WTC11 (cell line): Measurements from ENCODE around the gene PRR13. TPM values are rescaled to one million over a fixed set of nuclear protein-coding genes. Genes with fewer than 3 reads are reported as not detected.

Source experiments
- ATAC-seq: fragments of 200-7000 bp; cut with Tn5 transposase; 2 replicates; pipeline ENCODE4 v1.10.0; 2021; ENCODE audit warnings: mild to moderate bottlenecking, moderate library complexity
- CTCF ChIA-PET: fragments of 300-600 bp; sonication (Branson Sonifier 250); formaldehyde crosslinking; loops from one replicate; lab custom pipeline; 2021; ENCODE audit warnings: antibody characterized with exemption; lab: Charles Lee
- POLR2A ChIA-PET: fragments of 350-600 bp; sonication (Branson Sonifier 250); formaldehyde crosslinking; loops from one replicate; lab custom pipeline; 2021; ENCODE audit warnings: antibody characterized with exemption; lab: Charles Lee
- DNase-seq: peaks from one replicate; pipeline ENCODE4 v3.0.0; 2021; ENCODE audit warnings: low spot score
- H3K27ac Mint-ChIP-seq: 2 replicates; pipeline ENCODE4 v1.8.0; 2021; ENCODE audit warnings: mixed read lengths
- H3K27me3 Mint-ChIP-seq: 2 replicates; pipeline ENCODE4 v1.8.0; 2021; ENCODE audit warnings: low read depth, mild to moderate bottlenecking, moderate library complexity, mixed read lengths
- H3K36me3 Mint-ChIP-seq: 2 replicates; pipeline ENCODE4 v1.8.0; 2021; ENCODE audit warnings: mixed read lengths
- H3K4me1 Mint-ChIP-seq: 2 replicates; pipeline ENCODE4 v1.8.0; 2022; ENCODE audit warnings: mixed read lengths
- H3K4me3 Mint-ChIP-seq: 2 replicates; pipeline ENCODE4 v1.8.0; 2021; ENCODE audit warnings: mild to moderate bottlenecking, moderate library complexity, mixed read lengths
- H3K9me3 Mint-ChIP-seq: 2 replicates; pipeline ENCODE4 v1.8.0; 2021; ENCODE audit warnings: mixed read lengths
- NFE2L1 ChIP-seq: sonication (generic); formaldehyde crosslinking; IDR thresholded peaks from 2 replicates; pipeline ENCODE4 v1.8.1; 2023; ENCODE audit warnings: missing genetic modification reagents
- NR1H2 ChIP-seq: sonication (generic); formaldehyde crosslinking; IDR thresholded peaks from 2 replicates; pipeline ENCODE4 v1.9.0; 2021; ENCODE audit warnings: mild to moderate bottlenecking, moderate library complexity, missing genetic modification reagents
- OVOL2 ChIP-seq: fragments of 250-450 bp; sonication (Bioruptor Pico); IDR thresholded peaks from 2 replicates; pipeline ENCODE4 v1.9.0; 2021; ENCODE audit warnings: mild to moderate bottlenecking, borderline replicate concordance
- PRRX2 ChIP-seq: fragments of 250-450 bp; sonication (Bioruptor Pico); IDR thresholded peaks from 2 replicates; pipeline ENCODE4 v1.8.0; 2021; ENCODE audit warnings: mild to moderate bottlenecking
- SOX15 ChIP-seq: fragments of 250-450 bp; sonication (Bioruptor Pico); IDR thresholded peaks from 2 replicates; pipeline ENCODE4 v1.9.0; 2021; ENCODE audit warnings: mild to moderate bottlenecking
- ZNF232 ChIP-seq: sonication (generic); formaldehyde crosslinking; IDR thresholded peaks from 2 replicates; pipeline ENCODE4 v1.8.0; 2022; ENCODE audit warnings: mild to moderate bottlenecking, missing genetic modification reagents
- ZNF416 ChIP-seq: fragments of 250-450 bp; sonication (Bioruptor Pico); IDR thresholded peaks from 2 replicates; pipeline ENCODE4 v1.9.0; 2021; ENCODE audit warnings: mild to moderate bottlenecking, inconsistent platforms
- ZNF671 ChIP-seq: fragments of 250-450 bp; sonication (Bioruptor Pico); IDR thresholded peaks from 2 replicates; pipeline ENCODE4 v1.8.0; 2021; ENCODE audit warnings: mild to moderate bottlenecking
- total RNA-seq: library from RNA; stranded (reverse); gene quantifications from 3 replicates; pipeline ENCODE4 v1.2.3, GENCODE V29; 2021
- TF ChIP-seq, protein P1 (sequence below): sonication (generic); formaldehyde crosslinking; IDR thresholded peaks from 2 replicates; pipeline ENCODE4 v1.8.0; 2023; ENCODE audit warnings: missing genetic modification reagents, mild to moderate bottlenecking, borderline replicate concordance
- TF ChIP-seq, protein P2 (sequence below): sonication (generic); formaldehyde crosslinking; IDR thresholded peaks from 2 replicates; pipeline ENCODE4 v1.8.1; 2022; ENCODE audit warnings: low read depth, missing genetic modification reagents, borderline replicate concordance
- TF ChIP-seq, protein P3 (sequence below): sonication (generic); formaldehyde crosslinking; IDR thresholded peaks from 2 replicates; pipeline ENCODE4 v1.8.1; 2022; ENCODE audit warnings: low read depth, mild to moderate bottlenecking, moderate library complexity, missing genetic modification reagents, borderline replicate concordance
- TF ChIP-seq, protein P4 (sequence below): fragments of 250-450 bp; sonication (Bioruptor Pico); IDR thresholded peaks from 2 replicates; pipeline ENCODE4 v1.8.0; 2021; ENCODE audit warnings: mild to moderate bottlenecking
- TF ChIP-seq, protein P5 (sequence below): sonication (generic); formaldehyde crosslinking; IDR thresholded peaks from 2 replicates; pipeline ENCODE4 v1.8.0; 2022; ENCODE audit warnings: mild to moderate bottlenecking, missing genetic modification reagents

The PRR13 gene
- total RNA-seq, 1 experiment from 2014 or later, result 187 TPM

DNA sequence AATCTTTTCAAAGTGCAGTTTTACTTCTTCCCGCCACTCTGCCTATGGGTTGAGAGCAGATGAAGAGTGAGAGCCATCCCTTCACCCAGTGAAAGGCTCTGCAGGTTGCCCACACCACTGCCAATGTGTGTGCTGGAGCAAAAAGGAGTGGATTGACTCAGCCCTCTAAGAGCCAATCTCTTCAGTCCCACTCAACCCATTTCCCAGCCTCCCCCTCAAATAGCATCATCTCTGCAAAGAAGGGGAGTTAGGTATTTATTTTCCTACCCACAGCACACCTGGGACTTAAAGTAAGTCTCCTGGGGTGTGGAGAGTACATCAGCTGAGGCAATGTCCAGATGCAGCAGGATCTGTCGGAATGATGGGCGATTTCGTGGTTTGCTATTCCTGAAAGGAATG lies 42.4 kb downstream of the PRR13 start:
- ATAC-seq (no peak), DNase-seq (no peak)
- CTCF ChIA-PET, result interaction anchor here (1.7 to 8.1 kb wide), 6 partner anchors 9 to 163 kb away, joined by 4 to 99 read pairs (median 31); partner anchors contain the start of genes AAAS, MAP3K12, NPFF and TARBP2
- peaks cover 46% of the 10 kb centered on the region for H3K36me3 Mint-ChIP-seq
- no peak overlapping the region for H3K4me3 Mint-ChIP-seq
- no peaks in the 10 kb centered on the region for H3K27me3 Mint-ChIP-seq
- POLR2A ChIA-PET, result interaction anchor here (0.7 to 2.4 kb wide), 3 partner anchors 15 to 63 kb away, joined by 4 to 17 read pairs (median 5); partner anchors contain the start of genes MAP3K12 and TARBP2
- H3K4me1 Mint-ChIP-seq, result peaks cover 15% of the 10 kb centered on the region
- no peak overlapping the region for H3K27ac Mint-ChIP-seq
- H3K9me3 Mint-ChIP-seq, result no peaks in the 10 kb centered on the region
- TF ChIP-seq, protein P1, sequence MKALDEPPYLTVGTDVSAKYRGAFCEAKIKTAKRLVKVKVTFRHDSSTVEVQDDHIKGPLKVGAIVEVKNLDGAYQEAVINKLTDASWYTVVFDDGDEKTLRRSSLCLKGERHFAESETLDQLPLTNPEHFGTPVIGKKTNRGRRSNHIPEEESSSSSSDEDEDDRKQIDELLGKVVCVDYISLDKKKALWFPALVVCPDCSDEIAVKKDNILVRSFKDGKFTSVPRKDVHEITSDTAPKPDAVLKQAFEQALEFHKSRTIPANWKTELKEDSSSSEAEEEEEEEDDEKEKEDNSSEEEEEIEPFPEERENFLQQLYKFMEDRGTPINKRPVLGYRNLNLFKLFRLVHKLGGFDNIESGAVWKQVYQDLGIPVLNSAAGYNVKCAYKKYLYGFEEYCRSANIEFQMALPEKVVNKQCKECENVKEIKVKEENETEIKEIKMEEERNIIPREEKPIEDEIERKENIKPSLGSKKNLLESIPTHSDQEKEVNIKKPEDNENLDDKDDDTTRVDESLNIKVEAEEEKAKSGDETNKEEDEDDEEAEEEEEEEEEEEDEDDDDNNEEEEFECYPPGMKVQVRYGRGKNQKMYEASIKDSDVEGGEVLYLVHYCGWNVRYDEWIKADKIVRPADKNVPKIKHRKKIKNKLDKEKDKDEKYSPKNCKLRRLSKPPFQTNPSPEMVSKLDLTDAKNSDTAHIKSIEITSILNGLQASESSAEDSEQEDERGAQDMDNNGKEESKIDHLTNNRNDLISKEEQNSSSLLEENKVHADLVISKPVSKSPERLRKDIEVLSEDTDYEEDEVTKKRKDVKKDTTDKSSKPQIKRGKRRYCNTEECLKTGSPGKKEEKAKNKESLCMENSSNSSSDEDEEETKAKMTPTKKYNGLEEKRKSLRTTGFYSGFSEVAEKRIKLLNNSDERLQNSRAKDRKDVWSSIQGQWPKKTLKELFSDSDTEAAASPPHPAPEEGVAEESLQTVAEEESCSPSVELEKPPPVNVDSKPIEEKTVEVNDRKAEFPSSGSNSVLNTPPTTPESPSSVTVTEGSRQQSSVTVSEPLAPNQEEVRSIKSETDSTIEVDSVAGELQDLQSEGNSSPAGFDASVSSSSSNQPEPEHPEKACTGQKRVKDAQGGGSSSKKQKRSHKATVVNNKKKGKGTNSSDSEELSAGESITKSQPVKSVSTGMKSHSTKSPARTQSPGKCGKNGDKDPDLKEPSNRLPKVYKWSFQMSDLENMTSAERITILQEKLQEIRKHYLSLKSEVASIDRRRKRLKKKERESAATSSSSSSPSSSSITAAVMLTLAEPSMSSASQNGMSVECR (CRISPR knock-in tag), result no peak
- TF ChIP-seq ZNF671, result 0 out of 2 replicates have a peak, but pooled peaks have one; percentile 27

DNA sequence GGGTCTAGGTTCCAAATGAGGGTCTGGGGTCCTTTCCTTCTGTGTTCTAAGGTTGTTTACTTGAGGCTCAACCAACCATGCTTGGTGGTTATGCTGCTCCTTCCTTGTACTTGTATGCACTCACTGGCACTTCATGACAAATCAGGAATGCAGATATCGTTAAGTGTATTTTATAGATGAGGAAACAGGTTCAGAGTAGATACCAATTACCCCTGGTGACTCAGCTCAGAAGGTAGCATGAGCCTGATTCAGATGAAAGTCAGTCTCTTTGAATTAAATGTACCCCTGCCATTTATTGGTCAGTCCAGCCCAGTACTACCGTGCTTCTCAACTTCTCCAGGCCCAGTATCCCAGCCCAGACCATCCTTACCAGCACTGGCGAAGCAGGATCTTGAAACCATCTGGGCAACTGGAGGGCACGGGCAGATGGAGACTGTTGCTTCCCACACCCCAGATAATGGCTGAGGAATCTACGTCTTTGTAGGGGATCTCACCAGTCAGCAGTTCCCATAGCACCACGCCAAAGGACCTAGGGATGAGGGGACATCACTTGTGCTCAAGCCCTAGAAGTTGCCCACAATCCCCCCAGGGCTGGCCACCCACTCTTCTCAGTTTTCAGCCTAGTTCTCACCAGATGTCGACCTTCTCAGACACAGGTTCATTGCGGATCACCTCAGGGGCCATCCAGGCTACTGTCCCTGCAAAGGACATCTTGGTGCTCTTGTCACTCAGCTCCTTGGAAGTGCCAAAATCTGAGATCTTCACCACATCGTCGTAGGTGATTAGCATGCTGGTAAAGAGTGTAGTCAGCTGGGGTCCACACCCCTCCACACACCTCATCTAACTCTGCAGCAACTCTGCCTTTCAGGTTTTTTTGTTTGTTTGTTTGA lies 43.4 kb downstream of the PRR13 start:
- POLR2A ChIA-PET, result interaction anchor here (1.0 kb wide), 1 partner anchor 23 kb away, joined by 3 read pairs; no protein-coding TSS in a partner anchor
- Mint-ChIP-seq H3K4me1 (peaks cover 9% of the 10 kb centered on the region), H3K27ac (no peak overlapping the region), H3K9me3 (no peaks in the 10 kb centered on the region), H3K36me3 (peaks cover 36% of the 10 kb centered on the region), H3K27me3 (no peaks in the 10 kb centered on the region)
- ATAC-seq, result no peak
- TF ChIP-seq OVOL2 (CRISPR knock-in tag) (no peak), PRRX2 (CRISPR knock-in tag) (no peak), NFE2L1 (no peak), SOX15 (CRISPR knock-in tag) (no peak), NR1H2 (CRISPR knock-in tag) (no peak)
- TF ChIP-seq, protein P2, sequence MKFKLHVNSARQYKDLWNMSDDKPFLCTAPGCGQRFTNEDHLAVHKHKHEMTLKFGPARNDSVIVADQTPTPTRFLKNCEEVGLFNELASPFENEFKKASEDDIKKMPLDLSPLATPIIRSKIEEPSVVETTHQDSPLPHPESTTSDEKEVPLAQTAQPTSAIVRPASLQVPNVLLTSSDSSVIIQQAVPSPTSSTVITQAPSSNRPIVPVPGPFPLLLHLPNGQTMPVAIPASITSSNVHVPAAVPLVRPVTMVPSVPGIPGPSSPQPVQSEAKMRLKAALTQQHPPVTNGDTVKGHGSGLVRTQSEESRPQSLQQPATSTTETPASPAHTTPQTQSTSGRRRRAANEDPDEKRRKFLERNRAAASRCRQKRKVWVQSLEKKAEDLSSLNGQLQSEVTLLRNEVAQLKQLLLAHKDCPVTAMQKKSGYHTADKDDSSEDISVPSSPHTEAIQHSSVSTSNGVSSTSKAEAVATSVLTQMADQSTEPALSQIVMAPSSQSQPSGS, result no peak
- TF ChIP-seq, protein P3, sequence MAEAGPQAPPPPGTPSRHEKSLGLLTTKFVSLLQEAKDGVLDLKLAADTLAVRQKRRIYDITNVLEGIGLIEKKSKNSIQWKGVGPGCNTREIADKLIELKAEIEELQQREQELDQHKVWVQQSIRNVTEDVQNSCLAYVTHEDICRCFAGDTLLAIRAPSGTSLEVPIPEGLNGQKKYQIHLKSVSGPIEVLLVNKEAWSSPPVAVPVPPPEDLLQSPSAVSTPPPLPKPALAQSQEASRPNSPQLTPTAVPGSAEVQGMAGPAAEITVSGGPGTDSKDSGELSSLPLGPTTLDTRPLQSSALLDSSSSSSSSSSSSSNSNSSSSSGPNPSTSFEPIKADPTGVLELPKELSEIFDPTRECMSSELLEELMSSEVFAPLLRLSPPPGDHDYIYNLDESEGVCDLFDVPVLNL (CRISPR knock-in tag), result no peak
- TF ChIP-seq, protein P4, sequence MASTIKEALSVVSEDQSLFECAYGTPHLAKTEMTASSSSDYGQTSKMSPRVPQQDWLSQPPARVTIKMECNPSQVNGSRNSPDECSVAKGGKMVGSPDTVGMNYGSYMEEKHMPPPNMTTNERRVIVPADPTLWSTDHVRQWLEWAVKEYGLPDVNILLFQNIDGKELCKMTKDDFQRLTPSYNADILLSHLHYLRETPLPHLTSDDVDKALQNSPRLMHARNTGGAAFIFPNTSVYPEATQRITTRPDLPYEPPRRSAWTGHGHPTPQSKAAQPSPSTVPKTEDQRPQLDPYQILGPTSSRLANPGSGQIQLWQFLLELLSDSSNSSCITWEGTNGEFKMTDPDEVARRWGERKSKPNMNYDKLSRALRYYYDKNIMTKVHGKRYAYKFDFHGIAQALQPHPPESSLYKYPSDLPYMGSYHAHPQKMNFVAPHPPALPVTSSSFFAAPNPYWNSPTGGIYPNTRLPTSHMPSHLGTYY (CRISPR knock-in tag), result no peak
- TF ChIP-seq, all 79 proteins: peak for 0
- H3K4me3 Mint-ChIP-seq, result no peak overlapping the region
- CTCF ChIA-PET, result no interaction called here
- DNase-seq, result no peak

DNA sequence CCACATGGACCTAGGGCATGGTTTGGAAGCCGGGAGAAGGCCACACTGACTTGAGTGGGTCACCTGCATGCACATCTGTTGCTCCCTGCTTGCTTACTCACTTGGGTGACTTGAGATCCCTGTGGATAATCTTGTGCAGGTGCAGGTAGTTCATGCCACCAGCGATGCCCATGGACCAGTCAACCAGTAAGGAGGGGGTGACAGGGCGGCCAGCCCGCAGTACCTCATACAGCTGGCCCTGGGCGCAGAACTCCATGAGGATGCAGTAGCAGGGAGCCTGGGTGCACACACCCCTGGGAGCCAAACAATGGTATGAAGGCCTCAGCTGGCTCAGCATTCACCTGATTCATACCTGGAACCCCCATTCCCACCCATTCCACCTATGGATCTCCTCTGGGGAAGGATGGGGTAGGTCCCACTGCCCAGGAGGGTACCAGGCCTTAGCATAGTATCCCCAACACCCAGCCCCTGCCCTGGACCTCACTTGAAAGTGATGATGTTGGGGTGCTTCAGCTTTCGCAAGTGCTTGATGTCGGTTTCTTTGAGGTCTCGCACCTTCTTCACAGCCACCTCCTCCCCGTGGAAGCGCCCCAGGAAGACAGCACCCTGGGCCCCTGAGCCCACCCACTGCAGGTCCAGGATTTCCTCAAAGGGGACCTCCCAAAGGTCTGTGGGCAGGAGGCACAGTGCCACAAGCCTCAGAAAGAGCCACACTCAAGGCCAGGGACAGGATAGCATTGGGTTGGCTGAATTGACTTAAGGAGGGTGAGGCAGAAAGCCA lies 44.6 kb downstream of the PRR13 start:
- DNase-seq (no peak), ATAC-seq (no peak)
- TF ChIP-seq, protein P5, sequence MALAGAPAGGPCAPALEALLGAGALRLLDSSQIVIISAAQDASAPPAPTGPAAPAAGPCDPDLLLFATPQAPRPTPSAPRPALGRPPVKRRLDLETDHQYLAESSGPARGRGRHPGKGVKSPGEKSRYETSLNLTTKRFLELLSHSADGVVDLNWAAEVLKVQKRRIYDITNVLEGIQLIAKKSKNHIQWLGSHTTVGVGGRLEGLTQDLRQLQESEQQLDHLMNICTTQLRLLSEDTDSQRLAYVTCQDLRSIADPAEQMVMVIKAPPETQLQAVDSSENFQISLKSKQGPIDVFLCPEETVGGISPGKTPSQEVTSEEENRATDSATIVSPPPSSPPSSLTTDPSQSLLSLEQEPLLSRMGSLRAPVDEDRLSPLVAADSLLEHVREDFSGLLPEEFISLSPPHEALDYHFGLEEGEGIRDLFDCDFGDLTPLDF (CRISPR knock-in tag), result no peak
- TF ChIP-seq ZNF416 (CRISPR knock-in tag), result no peak
- no peak for TF ChIP-seq ZNF232 (CRISPR knock-in tag)
- no peak for TF ChIP-seq NR1H2 (CRISPR knock-in tag)
- TF ChIP-seq, protein P4 (CRISPR knock-in tag), result no peak
- Mint-ChIP-seq H3K4me3 (no peak overlapping the region), H3K4me1 (peaks cover 9% of the 10 kb centered on the region), H3K27me3 (no peaks in the 10 kb centered on the region), H3K9me3 (no peaks in the 10 kb centered on the region), H3K36me3 (peaks cover 31% of the 10 kb centered on the region), H3K27ac (no peak overlapping the region)
- ChIA-PET CTCF (no interaction called here), POLR2A (interaction anchor here (1.2 kb wide), 1 partner anchor 14 kb away, joined by 3 read pairs; no protein-coding TSS in a partner anchor)
